Mesodermal cell (in vitro differentiated cells): Measurements from ENCODE around the gene IDE.

Experiments used
- H3K27ac ChIP-seq: 2 replicates; pipeline ENCODE4 v1.7.0; 2013; ENCODE audit warnings: mild to moderate bottlenecking, low read depth, low read length, moderate library complexity; ENCODE audit not compliant: severe bottlenecking
- H3K36me3 ChIP-seq: 2 replicates; pipeline ENCODE4 v1.7.1; 2013; ENCODE audit warnings: mild to moderate bottlenecking, low read length, moderate library complexity; ENCODE audit not compliant: control insufficient read depth, insufficient read depth
- H3K4me1 ChIP-seq: one replicate; pipeline ENCODE4 v1.7.1; 2013; ENCODE audit warnings: mild to moderate bottlenecking, low read length; ENCODE audit not compliant: insufficient read depth, control insufficient read depth, poor library complexity, severe bottlenecking
- H3K4me3 ChIP-seq: 2 replicates; pipeline ENCODE4 v1.7.0; 2013; ENCODE audit warnings: low read length, control low read depth, mild to moderate bottlenecking; ENCODE audit not compliant: insufficient read depth, poor library complexity, severe bottlenecking; ENCODE audit errors: extremely low read depth
- H3K9me3 ChIP-seq: 2 replicates; pipeline ENCODE4 v1.7.1; 2013; ENCODE audit warnings: mild to moderate bottlenecking, low read length, moderate library complexity; ENCODE audit not compliant: control insufficient read depth
- WGBS, 2 experiments: methylation state at CpG; one replicate each; pipeline ENCODE4 v1.1.5; 2013; ENCODE audit warnings: missing lambda C conversion rate in 2 of 2; ENCODE audit not compliant: insufficient coverage in 2 of 2; 5-methylcytosine and 5-hydroxymethylcytosine counted together

The IDE gene

DNA sequence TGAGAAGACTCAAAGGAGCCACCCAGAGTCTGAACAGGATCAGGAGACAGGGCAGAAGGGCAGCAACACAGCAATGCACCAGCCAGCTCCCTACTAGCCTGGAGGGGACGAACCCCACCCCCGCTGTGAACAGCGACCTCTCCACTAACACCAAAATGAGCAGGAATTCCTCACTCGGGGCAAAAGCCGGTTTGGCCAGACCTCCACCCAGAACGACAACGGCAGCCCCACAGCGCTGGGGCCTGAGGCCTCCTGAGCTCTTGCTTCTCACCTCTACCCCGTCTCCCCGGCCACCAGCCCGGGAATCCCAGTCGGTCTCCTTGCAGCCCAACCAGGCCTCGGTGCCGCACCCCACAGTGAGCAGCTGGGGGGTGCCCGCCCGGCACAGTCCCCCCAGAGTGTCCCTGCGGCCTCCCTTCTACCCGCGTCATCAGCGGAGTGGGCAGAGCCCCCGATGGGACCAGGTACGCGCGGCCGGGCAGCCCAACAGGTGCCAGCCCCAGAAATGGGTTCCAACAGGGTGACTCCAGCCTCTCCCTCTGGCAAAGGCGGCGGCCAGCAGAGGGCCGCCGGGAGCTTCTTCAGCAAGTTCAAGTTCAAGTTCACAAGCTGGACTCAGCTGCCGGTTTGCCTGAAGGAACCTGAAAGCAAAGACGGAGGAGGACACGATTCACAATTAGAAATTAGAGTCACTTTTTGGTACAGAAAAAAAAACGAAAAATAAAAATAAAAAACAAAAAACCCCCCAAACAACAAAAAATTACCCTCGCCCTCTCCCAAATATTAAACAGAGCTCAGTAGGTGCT, 153.9 kb downstream of the IDE start:
- H3K36me3 ChIP-seq, result no peaks in the 10 kb centered on the region
- H3K4me1 ChIP-seq, result no peaks in the 10 kb centered on the region
- H3K4me3 ChIP-seq, result no peak overlapping the region
- no peak overlapping the region for H3K27ac ChIP-seq
- WGBS, 2 experiments, result 52 to 59% methylated on average over 27 to 31 of the region's 34 CpGs
- H3K9me3 ChIP-seq, result peaks cover 10% of the 10 kb centered on the region

DNA sequence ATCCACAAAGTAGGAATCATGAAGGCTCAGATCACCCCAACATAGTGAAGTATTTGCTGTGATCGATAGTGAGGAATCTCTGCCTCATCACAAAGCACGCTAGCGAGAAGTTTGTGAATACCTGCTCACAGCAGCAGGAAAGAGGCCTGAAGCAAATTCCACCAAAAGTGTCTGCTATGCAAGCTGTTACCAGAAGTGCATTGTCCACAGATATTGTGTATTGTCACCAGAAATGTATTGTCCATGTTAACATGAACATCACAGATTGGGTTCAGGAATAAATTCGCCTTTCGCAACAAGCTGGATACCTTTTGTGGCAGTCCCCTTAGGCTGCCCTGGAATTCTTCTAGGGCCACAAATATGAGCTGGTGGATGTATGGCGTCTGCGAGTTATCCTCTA, 155.0 kb downstream of the IDE start:
- 87 to 95% methylated on average over 4 to 7 of the region's 7 CpGs for WGBS, 2 experiments
- no peaks in the 10 kb centered on the region for H3K36me3 ChIP-seq
- H3K9me3 ChIP-seq, result peaks cover 10% of the 10 kb centered on the region

DNA sequence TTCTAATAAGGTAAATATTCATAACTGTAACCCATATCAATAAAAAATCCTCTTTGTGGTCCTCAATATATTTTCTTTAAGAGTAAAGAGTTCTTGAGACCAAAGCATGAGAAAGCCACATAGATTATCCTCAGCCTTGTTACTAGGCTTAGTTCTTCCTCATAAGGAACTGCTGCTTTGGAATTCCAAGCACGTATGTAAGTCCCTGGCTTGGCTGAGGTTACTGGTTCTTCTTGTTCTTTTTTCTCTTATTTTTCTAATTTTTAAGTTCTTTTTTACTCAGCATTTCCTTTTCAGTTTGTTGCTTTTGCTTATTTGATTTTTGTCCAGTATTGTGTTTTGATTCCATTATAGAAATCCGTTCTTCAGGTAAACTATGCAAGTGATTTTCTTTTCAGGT, 155.7 kb downstream of the IDE start:
- Histone ChIP-seq H3K27ac (no peak overlapping the region), H3K36me3 (no peaks in the 10 kb centered on the region), H3K4me1 (no peaks in the 10 kb centered on the region), H3K9me3 (peaks cover 10% of the 10 kb centered on the region), H3K4me3 (no peak overlapping the region)
- 100% methylated on average over 1 of the region's 2 CpGs; no CpG with 5 or more reads in 1 of the 2 experiments for WGBS, 2 experiments

More for the DNA sequence above, 155.0 kb downstream of the IDE start:
- Histone ChIP-seq H3K27ac (no peak overlapping the region), H3K4me1 (no peaks in the 10 kb centered on the region), H3K4me3 (no peak overlapping the region)

DNA sequence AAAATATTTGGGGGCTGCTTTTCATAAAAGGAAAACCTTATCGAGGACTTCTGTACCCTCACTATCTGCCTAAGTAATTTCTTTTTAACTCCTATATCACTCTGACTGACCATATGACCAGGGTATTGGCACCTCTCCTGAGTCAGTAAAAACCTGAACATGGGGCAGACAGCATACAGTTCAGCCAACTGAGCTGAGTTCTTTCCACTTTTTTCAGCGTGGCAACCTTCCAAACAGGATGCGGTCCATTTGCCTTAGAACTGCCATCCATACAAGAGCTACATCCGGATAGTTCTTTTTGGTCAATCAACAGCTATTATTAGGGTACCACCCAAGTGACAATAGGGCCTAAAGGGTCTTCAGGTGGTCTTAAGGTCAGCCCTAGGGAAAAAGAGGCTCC, 160.4 kb downstream of the IDE start:
- Histone ChIP-seq H3K9me3 (peaks cover 10% of the 10 kb centered on the region), H3K4me3 (no peak overlapping the region), H3K4me1 (no peaks in the 10 kb centered on the region), H3K27ac (no peak overlapping the region), H3K36me3 (no peaks in the 10 kb centered on the region)
- 88 to 100% methylated on average over 3 to 4 of the region's 4 CpGs for WGBS, 2 experiments

DNA sequence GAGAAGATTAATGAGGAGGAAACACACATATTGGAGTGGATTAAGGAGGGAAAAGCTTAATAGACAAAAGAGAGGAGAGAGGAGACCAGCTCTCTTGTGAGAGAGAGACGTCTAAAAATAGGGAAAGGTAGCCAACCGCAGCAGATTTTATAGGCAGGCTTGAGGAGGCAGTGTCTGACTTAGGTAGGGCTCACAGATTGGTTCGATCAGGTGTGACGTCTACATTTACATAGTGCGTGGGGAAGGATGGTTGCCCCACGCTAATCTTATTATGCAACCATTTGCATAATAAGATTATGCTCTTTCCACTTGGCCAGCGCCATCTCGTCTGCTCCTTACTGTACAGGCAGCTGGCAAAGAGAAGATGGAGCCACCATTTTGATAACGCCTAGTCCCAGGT, 160.9 kb downstream of the IDE start:
- H3K9me3 ChIP-seq, result peaks cover 10% of the 10 kb centered on the region
- peaks cover under 1% of the 10 kb centered on the region for H3K4me1 ChIP-seq
- WGBS, 2 experiments, result 86 to 87% methylated on average over 8 to 9 of the region's 9 CpGs

DNA sequence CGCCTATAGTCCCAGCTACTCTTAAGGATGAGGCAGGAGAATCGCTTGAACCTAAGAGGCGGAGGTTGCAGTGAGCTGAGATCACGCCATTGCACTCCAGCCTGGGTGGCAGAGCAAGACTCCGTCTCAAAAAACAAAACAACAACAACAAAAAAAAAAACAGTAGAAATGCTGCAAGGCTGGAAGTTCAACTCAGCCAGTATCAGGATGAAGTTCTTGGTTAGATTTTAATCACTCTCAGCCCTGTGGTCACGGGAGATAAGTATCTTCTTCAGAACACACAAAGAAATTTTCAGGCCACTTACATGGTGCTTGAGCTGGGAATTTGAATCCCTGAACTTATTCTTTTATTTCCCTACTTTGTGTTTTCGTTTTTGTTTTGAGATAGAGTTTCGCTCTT, 162.5 kb downstream of the IDE start:
- Histone ChIP-seq H3K9me3 (peaks cover 7% of the 10 kb centered on the region), H3K36me3 (no peaks in the 10 kb centered on the region), H3K4me1 (peaks cover 5% of the 10 kb centered on the region), H3K4me3 (no peak overlapping the region), H3K27ac (no peak overlapping the region)
- 93 to 100% methylated on average over 5 to 7 of the region's 8 CpGs for WGBS, 2 experiments

More for the DNA sequence above, 160.9 kb downstream of the IDE start:
- Histone ChIP-seq H3K4me3 (no peak overlapping the region), H3K27ac (no peak overlapping the region), H3K36me3 (no peaks in the 10 kb centered on the region)

DNA sequence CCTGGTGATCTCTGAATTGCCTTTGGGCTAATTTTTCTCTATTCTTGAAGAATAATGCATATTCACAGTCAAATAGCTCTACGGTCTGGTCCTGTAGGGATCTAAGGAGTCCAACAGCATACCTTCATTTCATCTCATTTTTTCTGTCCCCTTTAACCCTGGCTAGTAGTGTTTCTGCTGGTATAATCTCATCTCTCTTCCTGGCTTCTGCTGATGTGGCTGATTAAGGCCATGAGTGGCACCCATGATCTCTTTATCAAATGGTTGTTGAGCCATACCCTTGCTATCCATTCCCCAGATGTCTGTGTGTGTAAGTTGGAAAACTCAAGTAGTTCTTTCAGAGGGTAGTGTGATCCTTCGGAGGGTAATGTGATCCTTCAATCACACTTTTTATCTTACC, 163.4 kb downstream of the IDE start:
- Histone ChIP-seq H3K4me1 (peaks cover 5% of the 10 kb centered on the region), H3K4me3 (no peak overlapping the region), H3K36me3 (no peaks in the 10 kb centered on the region), H3K9me3 (no peaks in the 10 kb centered on the region), H3K27ac (no peak overlapping the region)
- 100% methylated on average over 1 of the region's 2 CpGs; no CpG with 5 or more reads in 1 of the 2 experiments for WGBS, 2 experiments

DNA sequence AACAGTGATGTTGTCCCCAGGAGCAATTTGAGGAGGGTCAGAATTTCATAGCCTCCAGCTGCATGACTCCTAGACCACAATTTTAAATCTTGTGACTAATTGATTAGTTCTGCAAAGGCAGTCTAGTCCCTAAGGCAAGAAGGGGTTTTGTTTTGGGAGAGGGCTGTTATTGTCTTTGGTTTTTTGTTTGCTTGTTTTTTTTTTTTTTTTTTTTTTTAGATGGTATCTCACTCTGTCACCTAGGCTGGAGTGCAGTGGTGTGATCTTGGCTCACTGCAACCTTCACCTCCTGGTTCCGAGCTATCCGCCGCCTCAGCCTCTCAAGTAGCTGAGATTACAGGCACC, 165.9 kb downstream of the IDE start:
- no peaks in the 10 kb centered on the region for H3K36me3 ChIP-seq
- peaks cover 5% of the 10 kb centered on the region for H3K4me1 ChIP-seq
- WGBS, 2 experiments, result 84% methylated on average over 3 of the region's 3 CpGs; no CpG with 5 or more reads in 1 of the 2 experiments
- no peaks in the 10 kb centered on the region for H3K9me3 ChIP-seq
- H3K27ac ChIP-seq, result no peak overlapping the region
- no peak overlapping the region for H3K4me3 ChIP-seq

DNA sequence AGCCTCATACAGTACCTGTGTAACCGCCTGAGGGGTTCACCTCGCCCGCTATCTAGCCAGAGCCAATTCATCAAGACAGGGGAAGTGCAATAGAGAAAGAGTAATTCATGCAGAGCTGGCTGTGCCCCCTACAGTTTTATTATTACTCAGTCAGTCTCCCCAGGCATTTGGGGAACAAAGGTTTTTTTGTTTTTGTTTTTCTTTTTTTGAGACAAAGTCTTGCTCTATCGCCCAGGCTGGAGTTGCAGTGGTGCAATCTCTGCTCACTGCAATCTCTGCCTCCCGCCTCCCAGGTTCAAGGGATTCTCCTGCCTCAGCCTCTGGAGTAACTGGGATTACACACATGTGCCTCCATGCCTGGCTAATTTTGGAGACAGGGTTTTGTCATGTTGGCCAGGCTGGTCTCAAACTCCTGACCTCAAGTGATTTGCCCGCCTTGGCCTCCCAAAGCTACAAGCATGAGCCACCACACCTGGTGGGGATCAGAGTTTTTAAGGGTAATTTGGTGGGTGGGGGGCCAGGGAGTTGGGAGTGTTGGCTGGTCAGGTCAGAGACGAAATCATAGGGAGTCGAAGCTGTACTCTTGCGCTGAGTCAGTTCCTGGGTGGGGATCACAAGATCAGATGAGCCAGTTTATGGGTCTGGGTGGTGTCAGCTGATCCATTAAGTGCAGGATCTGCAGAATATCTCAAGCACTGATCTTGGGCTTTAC, 166.4 kb downstream of the IDE start:
- no peak overlapping the region for H3K4me3 ChIP-seq
- peaks cover 5% of the 10 kb centered on the region for H3K4me1 ChIP-seq
- WGBS, 2 experiments, result 81 to 92% methylated on average over 7 to 9 of the region's 9 CpGs
- peak overlapping the region; percentile 76 for H3K27ac ChIP-seq
- no peaks in the 10 kb centered on the region for H3K36me3 ChIP-seq
- H3K9me3 ChIP-seq, result no peaks in the 10 kb centered on the region

DNA sequence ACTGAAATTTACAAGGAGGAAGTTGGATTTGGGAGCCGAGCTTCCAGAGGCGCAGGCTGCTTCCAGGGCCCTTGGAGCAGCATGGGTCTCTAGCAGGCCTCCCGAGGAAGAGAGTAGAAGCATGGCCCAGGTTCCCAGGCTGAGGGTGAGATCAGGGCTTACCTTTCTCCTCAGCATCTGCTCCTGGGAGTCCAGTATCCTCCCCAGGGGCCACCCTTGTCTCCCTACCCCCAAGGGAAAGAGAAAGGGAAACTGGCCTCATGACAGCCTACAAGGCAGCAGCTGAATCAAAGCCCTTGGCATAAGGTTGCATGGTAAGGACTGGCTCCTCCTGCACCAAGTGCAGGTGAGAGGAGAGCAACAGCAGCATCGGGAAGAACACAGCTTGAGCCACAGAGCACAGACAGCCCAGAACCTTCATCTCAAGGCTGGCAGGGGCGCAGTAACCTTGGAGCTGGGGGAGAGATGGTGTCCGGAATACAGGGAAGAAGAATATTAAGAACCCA, 168.4 kb downstream of the IDE start:
- Histone ChIP-seq H3K4me3 (no peak overlapping the region), H3K9me3 (no peaks in the 10 kb centered on the region), H3K4me1 (peaks cover 5% of the 10 kb centered on the region), H3K36me3 (no peaks in the 10 kb centered on the region), H3K27ac (no peak overlapping the region)
- 74 to 89% methylated on average over 4 to 5 of the region's 6 CpGs for WGBS, 2 experiments
